HG03108 (cell line): ENCODE data around the gene MOCOS.
"Not testable (repeated sequence)": the region's sequence is repeated elsewhere in the genome, so short reads cannot be mapped to it uniquely, and the experiment has no call there.

Experiments
- ATAC-seq: cut with Tn5 transposase; IDR thresholded peaks from one replicate; pipeline ENCODE4 v1.9.1; 2021; ENCODE audit warnings: moderate library complexity; ENCODE audit not compliant: unreplicated experiment

MOCOS gene, protein sequence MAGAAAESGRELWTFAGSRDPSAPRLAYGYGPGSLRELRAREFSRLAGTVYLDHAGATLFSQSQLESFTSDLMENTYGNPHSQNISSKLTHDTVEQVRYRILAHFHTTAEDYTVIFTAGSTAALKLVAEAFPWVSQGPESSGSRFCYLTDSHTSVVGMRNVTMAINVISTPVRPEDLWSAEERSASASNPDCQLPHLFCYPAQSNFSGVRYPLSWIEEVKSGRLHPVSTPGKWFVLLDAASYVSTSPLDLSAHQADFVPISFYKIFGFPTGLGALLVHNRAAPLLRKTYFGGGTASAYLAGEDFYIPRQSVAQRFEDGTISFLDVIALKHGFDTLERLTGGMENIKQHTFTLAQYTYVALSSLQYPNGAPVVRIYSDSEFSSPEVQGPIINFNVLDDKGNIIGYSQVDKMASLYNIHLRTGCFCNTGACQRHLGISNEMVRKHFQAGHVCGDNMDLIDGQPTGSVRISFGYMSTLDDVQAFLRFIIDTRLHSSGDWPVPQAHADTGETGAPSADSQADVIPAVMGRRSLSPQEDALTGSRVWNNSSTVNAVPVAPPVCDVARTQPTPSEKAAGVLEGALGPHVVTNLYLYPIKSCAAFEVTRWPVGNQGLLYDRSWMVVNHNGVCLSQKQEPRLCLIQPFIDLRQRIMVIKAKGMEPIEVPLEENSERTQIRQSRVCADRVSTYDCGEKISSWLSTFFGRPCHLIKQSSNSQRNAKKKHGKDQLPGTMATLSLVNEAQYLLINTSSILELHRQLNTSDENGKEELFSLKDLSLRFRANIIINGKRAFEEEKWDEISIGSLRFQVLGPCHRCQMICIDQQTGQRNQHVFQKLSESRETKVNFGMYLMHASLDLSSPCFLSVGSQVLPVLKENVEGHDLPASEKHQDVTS

GRCh38 chr18:36187193-36187825 is at the start of gene MOCOS:
MOCOS (plus strand) TSS chr18:36187497; CDS start chr18:36187540, 43 bp downstream.
- peak; percentile 77 for ATAC-seq

- no peak for ATAC-seq
Observed at GRCh38 chr18:36139245-36139644, 48.1 kb upstream of the MOCOS start.

DNA sequence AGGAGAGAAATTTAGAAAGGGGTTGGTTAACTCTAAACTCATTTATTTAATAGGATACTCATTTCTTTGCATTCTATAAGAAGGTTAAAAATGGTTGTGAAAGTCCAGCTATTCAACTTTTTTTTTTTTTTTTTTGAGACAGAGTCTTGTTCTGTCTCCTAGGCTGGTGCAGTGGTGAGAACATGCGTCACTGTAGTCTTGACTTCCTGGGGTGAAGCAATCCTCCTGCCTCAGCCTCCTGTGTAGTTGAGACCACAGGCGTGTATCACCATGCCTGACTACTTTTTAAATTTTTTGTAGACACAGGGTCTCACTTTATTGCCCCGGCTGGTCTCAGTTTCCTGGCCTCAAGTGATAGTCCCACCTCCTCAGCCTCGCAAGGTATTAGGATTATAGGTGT is 45.7 kb upstream of the MOCOS start:
- no peak for ATAC-seq

GRCh38 chr18:36142751-36143150 is 44.5 kb upstream of the MOCOS start:
- no peak for ATAC-seq

GRCh38 chr18:36143391-36143790 is 43.9 kb upstream of the MOCOS start:
- no peak for ATAC-seq

DNA sequence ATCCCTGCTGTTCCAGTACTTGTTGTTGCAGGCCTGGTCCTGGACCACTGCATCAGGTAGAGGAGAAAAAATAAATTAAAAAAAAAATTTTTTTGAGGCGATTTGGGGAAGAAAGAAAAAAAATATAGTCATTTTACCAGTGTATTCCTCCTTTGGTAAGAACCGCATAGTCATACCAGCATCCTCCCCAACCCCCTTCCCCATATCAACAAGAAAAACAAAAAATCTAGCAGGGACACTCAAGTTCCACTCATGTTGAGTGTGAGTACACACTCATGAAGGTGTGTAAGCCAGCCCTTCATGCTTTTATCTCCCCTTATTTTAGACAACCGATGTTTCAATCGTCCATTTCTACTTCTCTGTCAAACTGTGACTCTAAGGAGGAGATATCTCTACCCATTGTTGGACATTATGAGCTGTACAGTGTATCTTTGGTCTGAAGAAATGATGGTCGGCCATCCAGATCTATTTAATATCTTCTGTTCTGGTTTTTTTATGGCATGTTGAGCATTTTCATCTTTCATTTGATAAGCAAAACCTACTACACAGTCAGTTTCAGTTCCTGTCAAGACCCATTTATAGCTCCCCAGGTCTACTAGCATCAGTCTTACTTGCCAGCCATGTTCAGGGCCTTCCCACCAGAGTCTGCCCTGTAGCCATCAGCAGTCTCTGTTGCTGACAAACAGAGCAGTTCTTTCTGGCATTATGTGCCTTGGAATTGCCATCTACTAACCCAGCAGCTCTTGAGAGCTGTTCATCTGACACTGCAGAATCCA is 37.6 kb upstream of the MOCOS start:
- ATAC-seq = peak; percentile 80

- ATAC-seq = no peak
Observed at GRCh38 chr18:36152781-36153180, 34.5 kb upstream of the MOCOS start.

- no peak for ATAC-seq
Observed at GRCh38 chr18:36153203-36153602, 34.1 kb upstream of the MOCOS start.

GRCh38 chr18:36153771-36154170 is 33.5 kb upstream of the MOCOS start:
- no peak for ATAC-seq

- no peak for ATAC-seq
Observed at GRCh38 chr18:36155851-36156757, 31.2 kb upstream of the MOCOS start.

GRCh38 chr18:36157441-36157840 is 29.9 kb upstream of the MOCOS start:
- ATAC-seq = no peak

GRCh38 chr18:36158266-36158867 is 28.9 kb upstream of the MOCOS start:
- no peak for ATAC-seq

- ATAC-seq = no peak
Observed at GRCh38 chr18:36160959-36161371, 26.3 kb upstream of the MOCOS start.

DNA sequence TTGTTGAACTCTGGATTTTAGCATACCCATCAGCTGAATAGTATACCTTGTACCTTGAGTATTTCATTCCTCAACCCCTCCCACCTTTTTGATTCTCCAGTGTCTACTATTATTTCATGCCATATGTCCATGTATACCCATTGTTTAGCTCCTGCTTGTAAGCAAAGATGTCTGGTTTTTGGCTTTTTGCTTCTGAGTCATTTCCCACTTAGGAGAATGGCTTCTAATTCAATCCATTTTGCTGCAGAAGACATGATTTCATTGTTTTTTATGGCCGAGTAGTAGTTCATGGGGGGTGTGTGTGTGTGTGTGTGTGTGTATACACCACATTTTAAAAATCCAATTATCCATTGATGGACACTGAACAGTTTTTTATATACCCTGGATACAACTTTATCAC is 24.3 kb upstream of the MOCOS start:
- ATAC-seq = no peak

DNA sequence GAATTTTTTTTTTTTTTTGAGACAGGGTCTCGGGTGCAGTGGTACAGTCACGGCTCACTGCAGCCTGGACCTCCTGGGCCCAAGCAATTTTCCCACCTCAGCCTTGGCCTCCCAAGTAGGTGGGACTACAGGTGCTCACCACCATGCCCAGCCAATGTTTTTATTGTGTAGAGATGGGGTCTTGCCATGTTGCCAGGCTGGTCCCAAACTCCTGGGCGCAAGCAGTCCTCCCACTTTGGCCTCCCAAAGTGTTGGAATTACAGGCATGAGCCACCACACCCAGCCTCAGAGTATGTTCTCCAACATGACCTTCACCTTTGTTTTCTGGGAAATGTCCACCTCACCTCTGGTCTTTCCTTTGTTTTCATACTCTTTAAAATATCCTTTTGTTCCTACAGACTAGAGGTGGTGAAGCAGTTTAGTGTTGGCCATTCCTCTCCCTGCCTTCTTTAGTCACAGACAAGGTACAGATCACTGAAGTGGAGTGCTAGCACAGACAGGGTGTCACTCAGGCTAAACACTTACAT is 19.5 kb upstream of the MOCOS start:
- no peak for ATAC-seq

GRCh38 chr18:36168296-36168695 is 19.0 kb upstream of the MOCOS start:
- not testable (repeated sequence) for ATAC-seq

DNA sequence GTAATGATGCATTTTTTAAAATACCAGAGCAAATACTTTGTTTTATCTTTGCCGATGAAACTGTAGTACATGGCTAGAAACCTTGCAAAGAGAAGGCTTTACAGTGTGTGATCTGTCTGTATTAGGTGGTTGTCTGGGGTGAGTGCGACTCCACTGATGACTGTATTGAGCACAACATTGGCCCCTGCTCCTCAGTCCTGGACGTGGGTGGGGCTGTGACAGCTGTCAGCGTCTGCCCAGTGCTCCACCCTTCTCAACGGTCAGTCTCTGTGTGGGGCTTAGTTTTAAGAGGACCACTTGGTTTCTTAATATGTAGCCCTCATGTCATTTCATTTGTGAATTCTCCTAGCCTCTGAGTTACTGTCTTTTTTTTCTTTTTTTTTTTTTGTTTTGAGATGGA is 17.4 kb upstream of the MOCOS start:
- ATAC-seq = no peak

DNA sequence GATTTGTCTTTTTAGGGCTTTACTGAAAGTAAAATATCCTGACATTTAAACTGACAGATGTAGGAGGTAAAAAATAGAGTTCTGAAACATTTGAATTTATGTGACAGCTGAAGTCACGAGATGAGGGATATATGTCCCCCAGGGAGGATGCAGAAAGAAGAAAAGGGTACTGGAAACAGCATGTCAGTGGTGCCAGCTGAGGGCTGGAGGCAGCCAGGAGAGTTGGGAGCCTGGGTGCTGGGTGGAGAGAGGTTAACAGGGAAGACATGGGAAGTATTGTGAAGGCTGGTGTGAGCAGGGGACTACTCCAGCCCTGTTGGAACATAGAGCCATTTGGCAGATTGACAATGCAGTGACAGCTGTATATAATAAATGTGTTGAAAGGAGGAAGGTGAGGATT is 11.8 kb upstream of the MOCOS start:
- ATAC-seq = no peak

DNA sequence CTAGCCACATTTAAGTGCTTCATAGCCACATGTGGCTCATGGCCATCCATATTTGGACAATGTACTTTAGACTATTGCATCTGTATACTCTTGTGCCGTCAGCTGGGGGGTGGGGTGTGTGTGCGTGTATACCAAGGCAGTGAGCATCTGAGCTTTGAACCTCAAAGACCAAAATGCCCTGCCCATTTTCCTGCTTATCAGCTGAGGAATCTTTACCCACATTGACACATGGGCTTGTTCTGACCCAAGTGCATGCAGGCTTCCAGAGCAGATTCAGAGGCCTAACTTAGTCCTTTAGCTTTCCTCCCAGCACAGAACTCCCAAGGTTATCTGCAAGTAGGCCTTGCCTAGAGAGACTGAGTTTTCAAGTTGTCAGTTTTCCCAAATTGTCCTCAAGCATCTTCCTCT is 11.1 kb upstream of the MOCOS start:
- no peak for ATAC-seq
